IPS-NIHi7 (cell line): ENCODE measurements around the gene RBMS3.

Experiments
- DNase-seq: peaks from one replicate; pipeline ENCODE4 v3.0.0; 2012; ENCODE audit warnings: mixed read lengths; ENCODE audit errors: extremely low spot score

The RBMS3 gene

GRCh38 chr3:29677421-29677820, 396.6 kb downstream of the RBMS3 start:
- no peak for DNase-seq

GRCh38 chr3:29679944-29680343, 399.1 kb downstream of the RBMS3 start:
- no peak for DNase-seq

- DNase-seq = no peak
Measured at GRCh38 chr3:29683018-29683993, 402.4 kb downstream of the RBMS3 start.

GRCh38 chr3:29686889-29687592, 406.2 kb downstream of the RBMS3 start:
- no peak for DNase-seq

- no peak for DNase-seq
Measured at GRCh38 chr3:29690686-29691353, 409.9 kb downstream of the RBMS3 start.

- peak; percentile 61 for DNase-seq
Measured at GRCh38 chr3:29693863-29694262, 413.0 kb downstream of the RBMS3 start.

- no peak for DNase-seq
Measured at GRCh38 chr3:29694331-29694730, 413.5 kb downstream of the RBMS3 start.

GRCh38 chr3:29694783-29695182, 413.9 kb downstream of the RBMS3 start:
- peak; percentile 18 for DNase-seq

GRCh38 chr3:29695201-29695600, 414.3 kb downstream of the RBMS3 start:
- no peak for DNase-seq

GRCh38 chr3:29695643-29696198, 414.9 kb downstream of the RBMS3 start:
- no peak for DNase-seq

- no peak for DNase-seq
Measured at GRCh38 chr3:29696311-29696710, 415.4 kb downstream of the RBMS3 start.

GRCh38 chr3:29697989-29698388, 417.1 kb downstream of the RBMS3 start:
- no peak for DNase-seq

GRCh38 chr3:29700256-29700655, 419.4 kb downstream of the RBMS3 start:
- no peak for DNase-seq

- DNase-seq = no peak
Measured at GRCh38 chr3:29701326-29701983, 420.6 kb downstream of the RBMS3 start.

GRCh38 chr3:29705906-29706844, 425.3 kb downstream of the RBMS3 start:
- DNase-seq = no peak

- no peak for DNase-seq
Measured at GRCh38 chr3:29708884-29709283, 428.0 kb downstream of the RBMS3 start.

GRCh38 chr3:29711255-29711771, 430.4 kb downstream of the RBMS3 start:
- DNase-seq = no peak

GRCh38 chr3:29716213-29716612, 435.3 kb downstream of the RBMS3 start:
- DNase-seq = no peak

- no peak for DNase-seq
Measured at GRCh38 chr3:29718661-29719065, 437.8 kb downstream of the RBMS3 start.

GRCh38 chr3:29720665-29721064, 439.8 kb downstream of the RBMS3 start:
- no peak for DNase-seq
